GM18951 (cell line): ENCODE data around the gene HECW1.
"Not testable (repeated sequence)": the region's sequence is repeated elsewhere in the genome, so short reads cannot be mapped to it uniquely, and the experiment has no call there.

Experiments
- POLR2A ChIP-seq: IDR thresholded peaks from 4 replicates; pipeline ENCODE4 v1.6.1; 2011; ENCODE audit warnings: mild to moderate bottlenecking; ENCODE audit not compliant: insufficient read length, insufficient read depth; ENCODE audit errors: extremely low read depth
- in situ Hi-C: fragments of 300-500 bp; cut with MboI; formaldehyde crosslinking; loops from one replicate; pipeline ENCODE4 v1.12.0; 2022; ENCODE audit warnings: low sequenced_read_pairs, mixed read lengths, inconsistent platforms; ENCODE audit not compliant: unreplicated experiment

HECW1 gene

GRCh38 chr7:43112459-43112940 lies at the start of gene HECW1:
TSS of gene HECW1 (plus strand) at chr7:43112647. CDS start at chr7:43243906, 131,259 bp downstream.
- in situ Hi-C loops = no loop called here
- TF ChIP-seq POLR2A = no peak

GRCh38 chr7:43071604-43072003 lies 40.8 kb upstream of the HECW1 start:
- no peak for TF ChIP-seq POLR2A
- in situ Hi-C loops = no loop called here

GRCh38 chr7:43072530-43072929 lies 39.9 kb upstream of the HECW1 start:
- in situ Hi-C loops = no loop called here
- TF ChIP-seq POLR2A = no peak

- in situ Hi-C loops = not testable (repeated sequence)
Observed at GRCh38 chr7:43073811-43074210, 38.6 kb upstream of the HECW1 start.

- TF ChIP-seq POLR2A = no peak
- in situ Hi-C loops = no loop called here
Observed at GRCh38 chr7:43076189-43076605, 36.2 kb upstream of the HECW1 start.

GRCh38 chr7:43076606-43077005 lies 35.8 kb upstream of the HECW1 start:
- in situ Hi-C loops = no loop called here
- no peak for TF ChIP-seq POLR2A

- in situ Hi-C loops = no loop called here
Observed at GRCh38 chr7:43077285-43077684, 35.2 kb upstream of the HECW1 start.

GRCh38 chr7:43077732-43078391 lies 34.6 kb upstream of the HECW1 start:
- in situ Hi-C loops = no loop called here
- TF ChIP-seq POLR2A = no peak

More at GRCh38 chr7:43077285-43077684, 35.2 kb upstream of the HECW1 start:
- no peak for TF ChIP-seq POLR2A

- in situ Hi-C loops = no loop called here
- no peak for TF ChIP-seq POLR2A
Observed at GRCh38 chr7:43078794-43079193, 33.7 kb upstream of the HECW1 start.

GRCh38 chr7:43081603-43082002 lies 30.8 kb upstream of the HECW1 start:
- TF ChIP-seq POLR2A = no peak
- in situ Hi-C loops = no loop called here

- in situ Hi-C loops = no loop called here
- TF ChIP-seq POLR2A = no peak
Observed at GRCh38 chr7:43083106-43083505, 29.3 kb upstream of the HECW1 start.

- no peak for TF ChIP-seq POLR2A
- in situ Hi-C loops = no loop called here
Observed at GRCh38 chr7:43085017-43085416, 27.4 kb upstream of the HECW1 start.

- in situ Hi-C loops = no loop called here
- TF ChIP-seq POLR2A = no peak
Observed at GRCh38 chr7:43085992-43086391, 26.5 kb upstream of the HECW1 start.

- TF ChIP-seq POLR2A = no peak
- in situ Hi-C loops = no loop called here
Observed at GRCh38 chr7:43092819-43093218, 19.6 kb upstream of the HECW1 start.
